ENCODE data around the gene RIMS3.

RIMS3 gene

GRCh38 chr1:40595623-40596022 is 69.9 kb downstream of the RIMS3 start:
- DNase-seq (ENCODE audit: low read depth), result no peak

GRCh38 chr1:40594187-40594531 is 71.3 kb downstream of the RIMS3 start:
- no peak for DNase-seq (ENCODE audit: low read depth)
- H3K4me3 ChIP-seq (replicated peaks; ENCODE audit: low read depth, low read length), result no peak overlapping the region
- no peak for TF ChIP-seq CTCF (IDR thresholded peaks at IDR 0.05; ENCODE audit: low read length, missing control alignments)

More at GRCh38 chr1:40595623-40596022, 69.9 kb downstream of the RIMS3 start:
- no peak for TF ChIP-seq CTCF (IDR thresholded peaks at IDR 0.05; ENCODE audit: low read length, missing control alignments)
- no peak overlapping the region for H3K4me3 ChIP-seq (replicated peaks; ENCODE audit: low read depth, low read length)

- no peak overlapping the region for H3K4me3 ChIP-seq (replicated peaks; ENCODE audit: low read depth, low read length)
- DNase-seq (ENCODE audit: low read depth), result no peak
- no peak for TF ChIP-seq CTCF (IDR thresholded peaks at IDR 0.05; ENCODE audit: low read length, missing control alignments)
These were observed 71.9 kb downstream of the RIMS3 start for GRCh38 chr1:40593449-40594186.

- DNase-seq (ENCODE audit: low read depth), result peak; percentile 50
- no peak overlapping the region for H3K4me3 ChIP-seq (replicated peaks; ENCODE audit: low read depth, low read length)
- peak; percentile 51 for TF ChIP-seq CTCF (IDR thresholded peaks at IDR 0.05; ENCODE audit: low read length, missing control alignments)
These were observed 73.2 kb downstream of the RIMS3 start for GRCh38 chr1:40592107-40592803.

- H3K4me3 ChIP-seq (replicated peaks; ENCODE audit: low read depth, low read length), result no peak overlapping the region
- no peak for DNase-seq (ENCODE audit: low read depth)
- no peak for TF ChIP-seq CTCF (IDR thresholded peaks at IDR 0.05; ENCODE audit: low read length, missing control alignments)
These were observed 76.9 kb downstream of the RIMS3 start for GRCh38 chr1:40588586-40588985.

- no peak for DNase-seq (ENCODE audit: low read depth)
- no peak for TF ChIP-seq CTCF (IDR thresholded peaks at IDR 0.05; ENCODE audit: low read length, missing control alignments)
These were observed 81.5 kb downstream of the RIMS3 start for GRCh38 chr1:40583980-40584379.

More at GRCh38 chr1:40583980-40584379, 81.5 kb downstream of the RIMS3 start:
- no peak overlapping the region for H3K4me3 ChIP-seq (replicated peaks; ENCODE audit: low read depth, low read length)

All from fibroblast of pulmonary artery (primary cell).